Measurements from ENCODE around the gene PIK3C2A. TPM values are rescaled to one million over a fixed set of nuclear protein-coding genes. Genes with fewer than 3 reads are reported as not detected.

Gene PIK3C2A
- total and polyA plus RNA-seq, 2 of the 13 experiments (the other 11 are each of a cell fraction or from before 2014, with no cell fraction given): 27.5 to 49.9 TPM

GRCh38 chr11:17197431-17197898 is 10.3 kb downstream of the PIK3C2A start (continued):
- TF ChIP-seq SALL1 (CRISPR knock-in tag; IDR thresholded peaks at IDR 0.05) (no peak), NRL (CRISPR knock-in tag; IDR thresholded peaks at IDR 0.05; ENCODE audit: borderline replicate concordance) (no peak), ZNF225 (CRISPR knock-in tag; IDR thresholded peaks at IDR 0.05) (no peak), ZNF34 (CRISPR knock-in tag; IDR thresholded peaks at IDR 0.05; ENCODE audit: borderline replicate concordance) (no peak), ZNF18 (CRISPR knock-in tag; IDR thresholded peaks at IDR 0.05; ENCODE audit: insufficient replicate concordance) (no peak), ISL2 (CRISPR knock-in tag; IDR thresholded peaks at IDR 0.05) (no peak), JUNB (CRISPR knock-in tag; IDR thresholded peaks at IDR 0.05; ENCODE audit: borderline replicate concordance) (peak; percentile 68; the same call in 1 of the 2 replicates), E2F2 (CRISPR knock-in tag; IDR thresholded peaks at IDR 0.05; ENCODE audit: borderline replicate concordance) (no peak), BRD4 (CRISPR knock-in tag; IDR thresholded peaks at IDR 0.05) (no peak), MLX (CRISPR knock-in tag; IDR thresholded peaks at IDR 0.05) (no peak), WIZ (CRISPR knock-in tag; IDR thresholded peaks at IDR 0.05) (no peak), NFKBIZ (CRISPR knock-in tag; IDR thresholded peaks at IDR 0.05) (no peak), ZBTB25 (CRISPR knock-in tag; IDR thresholded peaks at IDR 0.05) (no peak), HMG20B (CRISPR knock-in tag; conservative IDR thresholded peaks at IDR 0.05) (no peak), FOXA1 (IDR thresholded peaks at IDR 0.05) (peak; percentile 34; the same call in 1 of the 2 replicates), FOXA1 (CRISPR knock-in tag; IDR thresholded peaks at IDR 0.05) (peak; percentile 58), SP140L (CRISPR knock-in tag; IDR thresholded peaks at IDR 0.05; ENCODE audit: borderline replicate concordance) (no peak), ARID4A (CRISPR knock-in tag; IDR thresholded peaks at IDR 0.05; ENCODE audit: borderline replicate concordance) (no peak), TOPORS (CRISPR knock-in tag; IDR thresholded peaks at IDR 0.05) (no peak)

Measured in HepG2 (cell line).